Endothelial cell (in vitro differentiated cells): ENCODE measurements around the gene BRD3. TPM values are rescaled to one million over a fixed set of nuclear protein-coding genes. Genes with fewer than 3 reads are reported as not detected.
A peak's percentile ranks its signal among the peaks of the same experiment; 100 is the strongest.
"Not testable (repeated sequence)": the region's sequence is repeated elsewhere in the genome, so short reads cannot be mapped to it uniquely, and the experiment has no call there.

Experiments used
- DNase-seq: peaks from one replicate; pipeline ENCODE4 v3.0.0; 2021; ENCODE audit warnings: low spot score
- H3K27ac Mint-ChIP-seq: one replicate; pipeline ENCODE4 v1.8.0; 2021; ENCODE audit warnings: mixed read lengths, inconsistent platforms; ENCODE audit not compliant: unreplicated experiment
- H3K27me3 Mint-ChIP-seq: one replicate; pipeline ENCODE4 v1.8.0; 2021; ENCODE audit warnings: mild to moderate bottlenecking, moderate library complexity, mixed read lengths, inconsistent platforms; ENCODE audit not compliant: unreplicated experiment
- H3K36me3 Mint-ChIP-seq: one replicate; pipeline ENCODE4 v1.8.0; 2021; ENCODE audit warnings: mild to moderate bottlenecking, low read depth, mixed read lengths, inconsistent platforms; ENCODE audit not compliant: unreplicated experiment
- H3K4me1 Mint-ChIP-seq: one replicate; pipeline ENCODE4 v1.8.0; 2021; ENCODE audit warnings: mild to moderate bottlenecking, mixed read lengths, inconsistent platforms; ENCODE audit not compliant: unreplicated experiment
- H3K4me3 Mint-ChIP-seq: one replicate; pipeline ENCODE4 v1.8.0; 2021; ENCODE audit warnings: mild to moderate bottlenecking, mixed read lengths, inconsistent platforms; ENCODE audit not compliant: unreplicated experiment
- H3K9me3 Mint-ChIP-seq: one replicate; pipeline ENCODE4 v1.8.0; 2021; ENCODE audit warnings: mixed read lengths, inconsistent platforms; ENCODE audit not compliant: unreplicated experiment
- total RNA-seq: library from RNA; stranded (reverse); fragmentation: NEBNext Ultra II Directional; extraction: Animal tissue kit (Norgen Biotek cat#: 25700); gene quantifications from one replicate; pipeline ENCODE4 v1.2.1, GENCODE V29; 2021; ENCODE audit not compliant: unreplicated experiment
- TF ChIP-seq, protein P1 (sequence below): fragments of 200-600 bp; sonication (generic); IDR thresholded peaks from one replicate; pipeline ENCODE4 v1.5.0; 2021; ENCODE audit warnings: antibody characterized with exemption; ENCODE audit not compliant: unreplicated experiment

Gene BRD3
- total RNA-seq, 1 donor from 2014 or later = 56.2 TPM

DNA sequence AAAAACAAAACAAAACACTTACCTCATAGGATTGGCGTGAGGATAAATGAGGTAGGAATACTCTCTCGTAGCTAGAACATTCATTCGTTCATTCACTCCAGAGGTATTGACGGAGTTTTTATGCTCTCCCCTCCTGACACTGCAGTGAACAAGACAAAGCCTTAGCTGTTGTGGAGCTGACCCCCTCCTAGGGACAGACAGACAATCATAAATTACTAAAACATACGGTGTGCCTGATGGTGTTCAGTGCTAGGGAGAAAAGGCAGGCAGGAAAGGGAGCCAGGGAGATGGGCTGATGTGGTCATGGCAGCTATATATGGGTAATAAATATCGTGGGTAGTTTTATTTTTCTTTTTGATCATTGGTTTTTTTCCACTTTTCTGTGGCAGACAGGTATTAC lies 5.7 kb upstream of the BRD3 start:
- TF ChIP-seq, protein P1, sequence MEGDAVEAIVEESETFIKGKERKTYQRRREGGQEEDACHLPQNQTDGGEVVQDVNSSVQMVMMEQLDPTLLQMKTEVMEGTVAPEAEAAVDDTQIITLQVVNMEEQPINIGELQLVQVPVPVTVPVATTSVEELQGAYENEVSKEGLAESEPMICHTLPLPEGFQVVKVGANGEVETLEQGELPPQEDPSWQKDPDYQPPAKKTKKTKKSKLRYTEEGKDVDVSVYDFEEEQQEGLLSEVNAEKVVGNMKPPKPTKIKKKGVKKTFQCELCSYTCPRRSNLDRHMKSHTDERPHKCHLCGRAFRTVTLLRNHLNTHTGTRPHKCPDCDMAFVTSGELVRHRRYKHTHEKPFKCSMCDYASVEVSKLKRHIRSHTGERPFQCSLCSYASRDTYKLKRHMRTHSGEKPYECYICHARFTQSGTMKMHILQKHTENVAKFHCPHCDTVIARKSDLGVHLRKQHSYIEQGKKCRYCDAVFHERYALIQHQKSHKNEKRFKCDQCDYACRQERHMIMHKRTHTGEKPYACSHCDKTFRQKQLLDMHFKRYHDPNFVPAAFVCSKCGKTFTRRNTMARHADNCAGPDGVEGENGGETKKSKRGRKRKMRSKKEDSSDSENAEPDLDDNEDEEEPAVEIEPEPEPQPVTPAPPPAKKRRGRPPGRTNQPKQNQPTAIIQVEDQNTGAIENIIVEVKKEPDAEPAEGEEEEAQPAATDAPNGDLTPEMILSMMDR = no peak

DNA sequence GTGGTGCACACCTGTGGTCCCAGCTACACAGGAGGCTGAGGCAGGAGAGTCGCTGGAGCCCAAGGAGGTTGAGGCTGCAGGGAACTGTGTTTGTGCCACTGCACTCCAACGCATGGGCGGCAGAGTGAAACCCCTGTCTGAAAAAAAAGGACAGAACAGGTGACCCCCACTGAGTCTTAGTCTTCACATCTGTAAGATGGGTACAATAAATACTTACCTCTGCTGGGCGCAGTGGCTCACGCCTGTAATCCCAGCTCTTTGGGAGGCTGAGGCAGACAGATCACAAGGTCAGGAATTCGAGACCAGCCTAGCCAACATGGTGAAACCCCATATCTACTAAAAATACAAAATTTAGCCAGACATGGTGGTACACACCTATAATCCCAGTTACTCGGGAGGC lies 4.9 kb upstream of the BRD3 start:
- H3K4me3 Mint-ChIP-seq, H3K27me3 Mint-ChIP-seq, DNase-seq, H3K4me1 Mint-ChIP-seq, H3K27ac Mint-ChIP-seq, H3K9me3 Mint-ChIP-seq, H3K36me3 Mint-ChIP-seq: not testable (repeated sequence)

More for the DNA sequence above, 5.7 kb upstream of the BRD3 start:
- no peak for DNase-seq
- Mint-ChIP-seq H3K36me3 (peaks cover 5% of the 10 kb centered on the region), H3K27ac (no peak overlapping the region), H3K4me1 (no peaks in the 10 kb centered on the region), H3K9me3 (no peaks in the 10 kb centered on the region), H3K4me3 (no peak overlapping the region), H3K27me3 (no peaks in the 10 kb centered on the region)

DNA sequence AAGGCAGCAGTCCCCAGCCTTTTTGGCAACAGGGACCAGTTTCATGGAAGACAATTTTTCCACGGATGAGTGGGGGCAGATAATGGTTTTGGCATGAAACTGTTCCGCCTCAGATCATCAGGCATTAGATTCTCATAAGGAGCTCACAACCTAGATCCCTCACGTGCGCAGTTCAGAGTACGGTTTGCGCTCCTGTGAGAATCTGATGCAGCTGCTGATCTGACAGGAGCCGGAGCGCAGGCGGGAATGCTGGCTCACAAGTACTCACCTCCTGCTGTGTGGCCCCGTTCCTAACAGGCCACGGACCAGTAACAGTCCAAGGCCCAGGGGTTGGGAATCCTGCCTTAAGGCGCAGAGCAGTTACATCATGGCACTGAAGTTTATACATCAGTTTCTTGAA lies 3.3 kb upstream of the BRD3 start:
- no peak for DNase-seq
- Mint-ChIP-seq H3K27ac (no peak overlapping the region), H3K4me3 (no peak overlapping the region), H3K4me1 (peaks cover 4% of the 10 kb centered on the region), H3K36me3 (peaks cover 5% of the 10 kb centered on the region), H3K27me3 (peaks cover 3% of the 10 kb centered on the region), H3K9me3 (no peaks in the 10 kb centered on the region)
- TF ChIP-seq, protein P1 = no peak

DNA sequence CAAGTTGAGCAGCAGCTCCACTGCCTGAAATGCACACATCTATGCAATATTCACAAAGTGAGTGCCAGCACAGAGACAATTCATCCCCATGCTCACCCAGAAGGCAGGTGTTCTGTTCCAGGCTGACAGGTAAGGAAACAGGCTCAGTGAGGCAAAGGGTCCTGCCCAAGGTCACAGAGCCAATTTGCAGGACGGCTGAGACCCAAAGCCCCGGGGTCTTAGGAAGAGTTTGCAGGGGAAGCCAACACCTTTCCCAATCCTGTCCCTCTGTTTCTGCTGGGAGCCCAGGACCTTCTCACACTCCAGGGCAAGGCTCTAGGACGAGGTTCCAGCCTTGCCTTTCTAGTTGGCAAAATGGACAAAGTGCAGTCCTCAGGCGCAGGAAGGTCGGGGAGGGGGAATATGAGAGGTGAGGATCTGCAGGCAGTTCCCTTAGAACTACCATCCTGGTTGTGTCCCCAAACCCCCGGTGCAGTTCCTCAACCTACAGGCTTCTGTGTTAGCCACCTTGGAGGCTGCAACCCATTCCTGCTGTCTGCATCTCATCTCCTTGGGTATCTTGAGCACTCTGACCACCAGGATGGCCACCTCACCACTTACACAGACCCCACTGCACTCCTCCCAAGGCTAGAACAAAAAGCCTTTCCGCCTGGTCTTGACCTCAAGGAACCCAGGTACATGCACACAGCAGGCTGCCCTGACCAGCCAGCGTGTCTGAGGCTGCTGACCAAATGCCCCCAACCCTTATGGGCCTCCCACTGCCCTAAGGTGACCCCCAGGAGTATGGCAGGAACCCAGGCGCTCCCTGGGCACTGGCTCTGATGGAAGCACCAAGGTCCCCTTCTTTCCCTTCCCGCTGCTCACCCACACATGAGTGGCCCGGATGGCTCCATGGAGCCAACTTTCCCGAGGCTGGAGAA lies 1.9 kb upstream of the BRD3 start:
- DNase-seq = no peak
- H3K4me1 Mint-ChIP-seq = peaks cover 11% of the 10 kb centered on the region
- H3K27me3 Mint-ChIP-seq = peaks cover 7% of the 10 kb centered on the region
- peaks cover 2% of the 10 kb centered on the region for H3K36me3 Mint-ChIP-seq
- H3K27ac Mint-ChIP-seq = no peak overlapping the region
- no peak overlapping the region for H3K4me3 Mint-ChIP-seq
- TF ChIP-seq, protein P1 = no peak
- H3K9me3 Mint-ChIP-seq = no peaks in the 10 kb centered on the region

DNA sequence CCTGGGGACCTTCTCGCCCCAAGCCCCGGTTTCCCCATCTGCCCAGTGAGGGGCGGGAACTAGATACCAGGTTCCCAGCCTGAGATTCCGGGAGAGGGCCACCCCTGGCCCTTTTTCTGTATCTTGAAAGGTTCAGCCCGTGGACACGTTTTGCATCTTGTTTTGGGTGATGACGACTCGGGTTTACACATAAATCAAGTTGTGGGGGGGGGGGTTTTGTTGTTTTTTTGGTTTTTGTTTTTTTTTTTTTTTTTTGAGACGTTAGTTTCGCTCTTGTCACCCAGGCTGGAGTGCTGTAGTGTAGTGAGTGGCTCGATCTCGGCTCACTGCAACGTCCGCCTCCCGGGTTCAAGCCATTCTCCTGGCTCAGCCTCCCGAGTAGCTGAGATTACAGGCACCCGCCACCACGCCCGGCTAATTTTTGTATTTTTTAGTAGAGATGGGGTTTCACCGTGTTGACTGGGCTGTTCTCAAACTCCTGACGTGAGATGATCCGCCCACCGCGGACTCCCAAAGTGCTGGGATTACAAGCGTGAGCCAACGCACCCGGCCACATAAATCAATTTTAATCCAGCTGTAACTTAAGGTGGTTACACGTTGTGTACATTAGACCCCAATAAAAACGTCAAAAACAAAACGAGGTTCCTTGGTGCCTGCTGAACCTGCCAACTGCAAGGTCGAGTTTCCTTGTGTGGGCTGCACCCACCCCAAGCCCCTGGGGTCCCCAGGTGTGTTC lies 1.1 kb upstream of the BRD3 start:
- Mint-ChIP-seq H3K27me3 (peaks cover 7% of the 10 kb centered on the region), H3K27ac (no peak overlapping the region), H3K4me1 (peaks cover 11% of the 10 kb centered on the region), H3K4me3 (peak overlapping the region; percentile 89), H3K36me3 (no peaks in the 10 kb centered on the region), H3K9me3 (no peaks in the 10 kb centered on the region)
- no peak for DNase-seq
- TF ChIP-seq, protein P1 = no peak
